Astrocyte (in vitro differentiated cells and primary cell): ENCODE measurements around the gene ITPKB. TPM values are rescaled to one million over a fixed set of nuclear protein-coding genes. Genes with fewer than 3 reads are reported as not detected.

Experiments
- DNase-seq: peaks from one replicate; pipeline ENCODE4 v3.0.0-alpha.2; 2010; ENCODE audit warnings: low read depth
- FAIRE-seq: peaks from 2 replicates; lab custom pipeline; 2011; peaks lifted over from hg19 to GRCh38; lab: Jason Lieb, UNC
- H2AFZ ChIP-seq: 2 replicates; pipeline ENCODE4 v1.6.0; 2012; ENCODE audit warnings: low read depth, low read length, inconsistent platforms
- H3K27ac ChIP-seq: 2 replicates; pipeline ENCODE4 v1.5.1; 2011; ENCODE audit warnings: low read depth, low read length, inconsistent platforms
- H3K27me3 ChIP-seq: 2 replicates; pipeline ENCODE4 v1.6.0; 2011; ENCODE audit warnings: low read length, inconsistent platforms; ENCODE audit not compliant: insufficient read depth
- H3K36me3 ChIP-seq: 2 replicates; pipeline ENCODE4 v1.5.1; 2011; ENCODE audit warnings: low read length, inconsistent platforms; ENCODE audit not compliant: insufficient read depth
- H3K4me1 ChIP-seq: 2 replicates; pipeline ENCODE4 v1.5.1; 2011; ENCODE audit warnings: low read length, inconsistent platforms; ENCODE audit not compliant: insufficient read depth
- H3K4me2 ChIP-seq: 2 replicates; pipeline ENCODE4 v1.6.0; 2012; ENCODE audit warnings: low read length, inconsistent platforms
- H3K4me3 ChIP-seq: 2 replicates; pipeline ENCODE4 v1.5.1; 2011; ENCODE audit warnings: low read depth, mild to moderate bottlenecking, low read length, inconsistent platforms; ENCODE audit not compliant: insufficient read depth
- H3K79me2 ChIP-seq: 2 replicates; pipeline ENCODE4 v1.6.0; 2012; ENCODE audit warnings: mild to moderate bottlenecking, low read length, inconsistent platforms; ENCODE audit not compliant: insufficient read depth
- H3K9ac ChIP-seq: 2 replicates; pipeline ENCODE4 v1.6.0; 2012; ENCODE audit warnings: mild to moderate bottlenecking, low read length, inconsistent platforms
- H3K9me3 ChIP-seq: 2 replicates; pipeline ENCODE4 v1.5.1; 2012; ENCODE audit warnings: low read depth, mild to moderate bottlenecking, low read length, inconsistent platforms; ENCODE audit not compliant: insufficient read depth
- H4K20me1 ChIP-seq: 2 replicates; pipeline ENCODE4 v1.6.0; 2012; ENCODE audit warnings: low read length, inconsistent platforms; ENCODE audit not compliant: insufficient read depth
- H3K27ac Mint-ChIP-seq: one replicate; pipeline ENCODE4 v1.8.0; 2021; ENCODE audit warnings: mild to moderate bottlenecking, mixed read lengths; ENCODE audit not compliant: unreplicated experiment
- H3K27me3 Mint-ChIP-seq: one replicate; pipeline ENCODE4 v1.8.0; 2021; ENCODE audit warnings: low read depth, mixed read lengths; ENCODE audit not compliant: unreplicated experiment
- H3K36me3 Mint-ChIP-seq: one replicate; pipeline ENCODE4 v1.8.0; 2021; ENCODE audit warnings: low read depth, mixed read lengths; ENCODE audit not compliant: unreplicated experiment
- H3K4me1 Mint-ChIP-seq: one replicate; pipeline ENCODE4 v1.8.0; 2021; ENCODE audit warnings: low read depth, mixed read lengths; ENCODE audit not compliant: unreplicated experiment
- H3K4me3 Mint-ChIP-seq: one replicate; pipeline ENCODE4 v1.8.0; 2021; ENCODE audit warnings: mild to moderate bottlenecking, moderate library complexity, mixed read lengths; ENCODE audit not compliant: unreplicated experiment
- H3K9me3 Mint-ChIP-seq: one replicate; pipeline ENCODE4 v1.8.0; 2021; ENCODE audit warnings: mild to moderate bottlenecking, mixed read lengths; ENCODE audit not compliant: unreplicated experiment
- EZH2 ChIP-seq: IDR thresholded peaks from 2 replicates; pipeline ENCODE4 v1.6.1; 2012; ENCODE audit warnings: mild to moderate bottlenecking, low read length, inconsistent platforms; ENCODE audit not compliant: insufficient read depth
- total RNA-seq: library from RNA; stranded (reverse); gene quantifications from 2 replicates; pipeline ENCODE4 v1.2.1, GENCODE V29; 2021
- TF ChIP-seq, protein P1 (sequence below): IDR thresholded peaks from 2 replicates; pipeline ENCODE4 v1.5.1; 2011; ENCODE audit warnings: low read depth, mild to moderate bottlenecking, inconsistent platforms, low read length, moderate library complexity; ENCODE audit not compliant: insufficient read depth

Gene ITPKB
- total RNA-seq, 1 donor from 2014 or later: 10.5 TPM

GRCh38 chr1:226629896-226630550 lies 109.1 kb downstream of the ITPKB start:
- Mint-ChIP-seq H3K27me3 (peaks cover 41% of the 10 kb centered on the region), H3K4me1 (no peaks in the 10 kb centered on the region), H3K36me3 (no peaks in the 10 kb centered on the region), H3K27ac (no peak overlapping the region), H3K4me3 (no peak overlapping the region), H3K9me3 (no peaks in the 10 kb centered on the region)
- H3K79me2 ChIP-seq: no peaks in the 10 kb centered on the region
- DNase-seq (no peak), FAIRE-seq (no peak)
- no peaks in the 10 kb centered on the region for H3K36me3 ChIP-seq
- H2AFZ ChIP-seq: no peak overlapping the region
- no peak overlapping the region for H3K27ac ChIP-seq
- no peaks in the 10 kb centered on the region for H4K20me1 ChIP-seq
- no peak overlapping the region for H3K4me2 ChIP-seq
- H3K4me3 ChIP-seq: no peak overlapping the region
- H3K27me3 ChIP-seq: peaks cover 3% of the 10 kb centered on the region
- no peaks in the 10 kb centered on the region for H3K4me1 ChIP-seq
- TF ChIP-seq EZH2: no peak
- TF ChIP-seq, protein P1, sequence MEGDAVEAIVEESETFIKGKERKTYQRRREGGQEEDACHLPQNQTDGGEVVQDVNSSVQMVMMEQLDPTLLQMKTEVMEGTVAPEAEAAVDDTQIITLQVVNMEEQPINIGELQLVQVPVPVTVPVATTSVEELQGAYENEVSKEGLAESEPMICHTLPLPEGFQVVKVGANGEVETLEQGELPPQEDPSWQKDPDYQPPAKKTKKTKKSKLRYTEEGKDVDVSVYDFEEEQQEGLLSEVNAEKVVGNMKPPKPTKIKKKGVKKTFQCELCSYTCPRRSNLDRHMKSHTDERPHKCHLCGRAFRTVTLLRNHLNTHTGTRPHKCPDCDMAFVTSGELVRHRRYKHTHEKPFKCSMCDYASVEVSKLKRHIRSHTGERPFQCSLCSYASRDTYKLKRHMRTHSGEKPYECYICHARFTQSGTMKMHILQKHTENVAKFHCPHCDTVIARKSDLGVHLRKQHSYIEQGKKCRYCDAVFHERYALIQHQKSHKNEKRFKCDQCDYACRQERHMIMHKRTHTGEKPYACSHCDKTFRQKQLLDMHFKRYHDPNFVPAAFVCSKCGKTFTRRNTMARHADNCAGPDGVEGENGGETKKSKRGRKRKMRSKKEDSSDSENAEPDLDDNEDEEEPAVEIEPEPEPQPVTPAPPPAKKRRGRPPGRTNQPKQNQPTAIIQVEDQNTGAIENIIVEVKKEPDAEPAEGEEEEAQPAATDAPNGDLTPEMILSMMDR: no peak
- H3K9me3 ChIP-seq: no peaks in the 10 kb centered on the region
- no peak overlapping the region for H3K9ac ChIP-seq

DNA sequence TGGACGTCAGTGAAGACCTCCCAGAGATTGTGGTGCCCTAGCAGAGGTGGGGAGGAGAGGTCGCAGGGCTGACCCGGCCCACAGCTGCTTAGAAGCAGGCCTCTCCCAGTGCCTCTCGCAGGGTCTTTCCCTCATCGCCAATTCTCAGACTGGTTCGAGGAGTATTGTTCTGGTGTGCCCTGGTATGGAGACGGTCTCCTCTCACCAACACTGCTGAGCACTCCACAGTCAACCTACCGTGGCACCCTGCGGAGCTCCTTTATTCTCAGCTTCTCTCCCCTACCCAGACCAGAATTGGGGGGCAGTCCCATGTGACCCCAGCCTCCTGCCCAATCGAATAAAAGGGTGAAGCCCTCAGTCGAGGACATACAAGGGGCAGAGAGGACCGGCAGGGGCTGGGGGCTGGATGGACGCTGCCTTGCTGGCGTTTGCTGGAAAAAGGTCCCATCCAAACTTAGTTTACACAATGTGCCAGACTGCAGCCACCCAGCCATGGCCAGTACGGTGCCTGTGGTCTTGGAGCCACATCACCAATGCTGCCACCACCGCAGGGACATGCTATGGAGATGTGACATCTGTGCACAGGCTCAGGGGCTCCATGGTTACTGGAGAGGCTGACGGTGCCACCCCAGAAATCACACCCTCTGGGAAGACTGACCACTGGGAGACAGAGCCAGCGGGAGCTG lies 109.7 kb downstream of the ITPKB start:
- H3K27ac Mint-ChIP-seq: no peak overlapping the region
- no peak overlapping the region for H3K4me2 ChIP-seq
- no peaks in the 10 kb centered on the region for H3K79me2 ChIP-seq
- H3K4me1 Mint-ChIP-seq: no peaks in the 10 kb centered on the region
- no peaks in the 10 kb centered on the region for H4K20me1 ChIP-seq
- H3K27ac ChIP-seq: no peak overlapping the region
- no peak overlapping the region for H2AFZ ChIP-seq
- H3K36me3 ChIP-seq: no peaks in the 10 kb centered on the region
- peaks cover 3% of the 10 kb centered on the region for H3K27me3 ChIP-seq
- H3K9me3 Mint-ChIP-seq: no peaks in the 10 kb centered on the region
- TF ChIP-seq, protein P1: no peak
- no peak for TF ChIP-seq EZH2
- H3K9me3 ChIP-seq: no peaks in the 10 kb centered on the region
- no peaks in the 10 kb centered on the region for H3K4me1 ChIP-seq
- no peaks in the 10 kb centered on the region for H3K36me3 Mint-ChIP-seq
- H3K4me3 Mint-ChIP-seq: no peak overlapping the region
- FAIRE-seq: no peak
- no peak overlapping the region for H3K4me3 ChIP-seq
- H3K27me3 Mint-ChIP-seq: peaks cover 41% of the 10 kb centered on the region
- H3K9ac ChIP-seq: no peak overlapping the region
- no peak for DNase-seq
